ENCODE data around the gene IDUA.

DNA sequence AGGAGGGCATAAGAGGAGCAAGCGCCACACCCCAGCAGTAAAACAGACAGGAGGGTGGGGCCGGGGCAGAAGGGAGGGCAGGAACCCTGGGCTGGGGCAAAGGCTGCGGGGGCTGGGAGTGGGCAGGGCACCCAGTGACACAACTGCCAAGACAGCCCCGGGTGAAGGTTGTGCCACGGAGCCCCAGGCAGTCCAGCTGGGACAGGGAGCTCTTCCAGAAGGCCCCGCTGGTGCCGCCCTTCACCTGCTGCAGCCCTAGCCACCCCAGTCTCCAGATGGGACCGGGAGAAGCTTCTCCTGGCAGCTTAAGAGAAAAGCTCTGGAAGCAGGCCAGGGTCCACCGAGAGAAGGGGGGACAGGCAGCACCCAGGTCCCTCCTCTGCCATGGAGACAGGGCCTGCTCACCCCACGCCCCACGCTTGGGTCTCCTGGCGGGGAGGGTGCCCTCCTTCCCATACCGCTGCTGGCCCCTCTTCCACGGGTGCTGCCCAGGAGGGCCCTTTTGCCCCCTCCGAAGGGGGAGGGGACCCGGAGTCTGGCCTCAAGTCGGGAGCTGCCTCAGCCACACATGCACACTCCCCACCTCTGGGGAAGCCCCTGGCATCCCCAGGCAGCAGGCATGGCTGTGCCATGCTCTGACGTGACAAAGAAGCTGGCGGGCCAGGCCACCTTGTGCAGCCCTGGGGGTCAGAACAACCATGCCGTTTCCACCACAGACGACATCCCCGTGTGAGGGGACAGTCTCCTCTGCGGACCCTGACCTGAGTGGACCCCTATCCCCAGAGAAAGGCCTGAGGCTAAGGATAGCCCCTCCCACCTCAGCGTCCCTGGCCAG lies 15.0 kb upstream of the IDUA start:
- TF ChIP-seq POLR2A (IDR thresholded peaks at IDR 0.05) (no peak), CTCF (IDR thresholded peaks at IDR 0.05) (no peak)
